GM11168 (cell line): ENCODE data around the gene ESM1.

Source experiments
- in situ Hi-C: fragments of 300-500 bp; cut with MboI; formaldehyde crosslinking; loops from one replicate; pipeline ENCODE4 v1.12.0; 2022; ENCODE audit warnings: low sequenced_read_pairs; ENCODE audit not compliant: unreplicated experiment

The ESM1 gene

GRCh38 chr5:54988218-54988617, 2.8 kb upstream of the ESM1 start:
- in situ Hi-C loops, result no loop called here

GRCh38 chr5:54986269-54986654, 869 bp upstream of the ESM1 start:
- in situ Hi-C loops, result no loop called here

GRCh38 chr5:54981928-54982327, 3.5 kb downstream of the ESM1 start:
- in situ Hi-C loops, result no loop called here

- in situ Hi-C loops, result no loop called here
Observed at GRCh38 chr5:54975701-54976100, 9.7 kb downstream of the ESM1 start.

- in situ Hi-C loops, result no loop called here
Observed at GRCh38 chr5:54969856-54970828, 15.3 kb downstream of the ESM1 start.

GRCh38 chr5:54969242-54969641, 16.2 kb downstream of the ESM1 start:
- in situ Hi-C loops, result no loop called here

GRCh38 chr5:54965806-54966205, 19.6 kb downstream of the ESM1 start:
- in situ Hi-C loops, result no loop called here

GRCh38 chr5:54964405-54964804, 21.0 kb downstream of the ESM1 start:
- in situ Hi-C loops, result no loop called here

GRCh38 chr5:54959673-54960418, 25.5 kb downstream of the ESM1 start:
- in situ Hi-C loops, result no loop called here

- in situ Hi-C loops, result no loop called here
Observed at GRCh38 chr5:54956922-54957321, 28.5 kb downstream of the ESM1 start.

- in situ Hi-C loops, result no loop called here
Observed at GRCh38 chr5:54947187-54947586, 38.2 kb downstream of the ESM1 start.

GRCh38 chr5:54946306-54946819, 39.0 kb downstream of the ESM1 start:
- in situ Hi-C loops, result no loop called here

GRCh38 chr5:54944364-54944763, 41.0 kb downstream of the ESM1 start:
- in situ Hi-C loops, result loop anchor here (5.0 kb wide), 1 partner anchor 198 kb away; no protein-coding TSS in a partner anchor

- in situ Hi-C loops, result loop anchor here (5.0 kb wide), 1 partner anchor 200 kb away; no protein-coding TSS in a partner anchor
Observed at GRCh38 chr5:54942064-54942778, 43.2 kb downstream of the ESM1 start.

- in situ Hi-C loops, result no loop called here
Observed at GRCh38 chr5:54936201-54936600, 49.2 kb downstream of the ESM1 start.

- in situ Hi-C loops, result no loop called here
Observed at GRCh38 chr5:54932789-54933188, 52.6 kb downstream of the ESM1 start.

GRCh38 chr5:54930736-54931135, 54.7 kb downstream of the ESM1 start:
- in situ Hi-C loops, result no loop called here
